NCI-H2107 treated with DMSO at 0.1 percent for 48 hours (cell line): ENCODE measurements around the gene POLR3E.

Experiments
- DNase-seq: peaks from one replicate; lab custom pipeline; 2025; ENCODE audit not compliant: unreplicated experiment; lab: John Stamatoyannopoulos, UW

The POLR3E gene

DNA sequence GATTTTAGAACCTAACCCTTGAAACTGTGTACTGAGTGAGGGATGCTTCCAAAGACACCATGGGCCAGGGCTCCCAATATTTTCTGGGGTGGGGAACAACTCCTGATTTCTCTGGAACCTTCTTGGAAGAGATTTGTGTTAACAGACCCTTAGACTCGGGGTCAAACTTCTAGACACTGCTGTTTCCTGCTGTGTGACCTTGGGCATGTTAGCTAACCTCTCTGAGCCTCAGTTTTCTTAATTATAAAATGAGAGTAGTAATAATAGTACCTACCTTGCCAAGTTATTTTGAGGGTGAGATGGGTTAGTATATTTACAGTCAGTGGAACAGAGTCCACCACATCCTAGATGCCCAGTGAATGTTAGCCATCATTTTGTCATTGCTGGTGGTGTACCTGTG, 18.8 kb downstream of the POLR3E start:
- no peak for DNase-seq

DNA sequence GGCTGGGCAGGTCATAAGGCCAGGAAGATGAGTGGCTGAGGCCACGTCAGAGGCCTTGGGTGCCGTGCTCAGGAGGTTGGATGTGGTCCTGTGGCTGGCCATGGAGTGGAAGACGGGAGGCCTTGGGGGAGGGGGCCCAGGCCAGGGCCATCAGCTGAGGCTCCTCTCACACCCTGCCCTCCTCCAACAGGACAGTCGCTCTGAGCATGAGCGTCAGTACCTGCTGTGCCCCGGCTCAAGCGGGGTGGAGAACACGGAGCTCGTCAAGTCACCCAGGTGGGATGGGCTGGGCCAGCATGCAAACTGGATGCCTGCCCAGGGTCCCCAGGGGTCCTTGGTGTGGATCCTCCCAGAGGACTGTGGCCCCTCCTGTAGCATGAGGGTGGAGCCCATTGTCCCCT, 19.2 kb downstream of the POLR3E start:
- no peak for DNase-seq

DNA sequence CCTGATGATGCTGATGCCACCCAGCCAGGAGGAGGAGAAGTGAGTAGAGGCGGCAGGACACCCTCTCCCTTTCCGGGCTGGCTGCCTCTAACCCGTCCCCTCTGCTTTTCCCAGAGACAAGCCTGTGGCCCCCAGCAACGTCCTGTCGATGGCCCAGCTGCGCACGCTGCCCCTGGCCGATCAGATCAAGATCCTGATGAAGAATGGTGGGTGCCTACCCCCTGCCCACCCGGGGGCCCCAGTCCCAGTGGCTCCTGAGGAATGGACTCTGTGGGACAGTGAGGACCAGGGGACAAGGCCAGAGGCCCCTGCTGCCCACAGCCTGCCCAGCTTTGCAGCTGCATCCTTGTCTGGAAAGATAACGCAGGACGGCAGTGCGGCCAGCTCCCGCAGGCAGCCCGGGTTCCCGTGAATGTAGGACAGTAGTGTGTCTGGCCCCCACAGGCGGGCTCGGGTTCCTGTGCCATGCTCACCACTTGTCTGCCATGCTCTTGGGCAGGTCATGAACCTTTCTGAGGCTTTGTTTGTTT, 19.9 kb downstream of the POLR3E start:
- DNase-seq, result no peak

DNA sequence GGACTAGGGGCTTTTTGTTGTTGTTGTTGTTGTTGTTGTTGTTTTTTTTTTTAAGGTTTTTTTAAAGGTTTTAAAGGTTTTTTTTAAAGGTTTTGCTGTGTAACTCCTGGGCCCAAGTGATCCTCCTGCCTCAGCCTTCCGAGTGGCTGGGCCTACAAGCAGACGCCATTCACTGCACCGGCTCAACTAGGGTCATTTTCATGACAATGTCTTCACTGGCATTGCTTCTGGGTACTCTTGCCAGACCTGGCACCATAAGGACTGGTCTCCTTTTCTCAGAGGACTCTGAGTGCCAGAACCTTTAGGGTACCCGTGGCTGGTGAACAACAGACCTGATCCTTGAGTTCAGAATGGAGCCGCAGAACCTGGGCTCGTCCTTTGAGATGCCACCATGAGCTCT, 20.4 kb downstream of the POLR3E start:
- no peak for DNase-seq

DNA sequence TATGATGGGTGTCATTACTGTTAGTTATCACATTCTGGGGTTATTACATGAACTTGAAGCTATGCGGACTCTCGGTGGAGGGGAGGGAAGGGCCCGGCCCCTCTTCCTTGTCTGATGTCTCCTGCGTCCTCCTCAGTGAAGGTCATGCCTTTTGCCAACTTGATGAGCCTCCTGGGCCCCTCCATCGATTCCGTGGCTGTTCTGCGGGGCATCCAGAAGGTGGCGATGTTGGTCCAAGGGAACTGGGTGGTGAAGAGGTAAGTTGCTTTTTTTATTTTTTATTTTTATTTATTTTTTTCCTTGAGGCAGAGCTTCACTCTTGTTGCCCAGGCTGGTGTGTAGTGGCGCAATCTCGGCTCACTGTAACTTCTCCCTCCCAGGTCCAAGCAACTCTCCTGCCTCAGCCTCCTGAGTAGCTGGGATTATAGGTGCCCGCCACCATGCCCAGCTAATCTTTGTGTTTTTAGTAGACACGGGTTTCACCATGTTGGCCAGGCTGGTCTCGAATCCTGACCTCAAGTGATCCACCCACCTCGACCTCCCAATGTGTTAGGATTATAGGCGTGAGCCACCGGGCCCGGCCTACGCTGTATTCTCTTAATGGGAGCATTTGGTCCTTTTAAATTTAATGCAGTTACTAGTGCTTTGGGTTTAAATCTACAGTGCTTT, 21.6 kb downstream of the POLR3E start:
- DNase-seq, result no peak

DNA sequence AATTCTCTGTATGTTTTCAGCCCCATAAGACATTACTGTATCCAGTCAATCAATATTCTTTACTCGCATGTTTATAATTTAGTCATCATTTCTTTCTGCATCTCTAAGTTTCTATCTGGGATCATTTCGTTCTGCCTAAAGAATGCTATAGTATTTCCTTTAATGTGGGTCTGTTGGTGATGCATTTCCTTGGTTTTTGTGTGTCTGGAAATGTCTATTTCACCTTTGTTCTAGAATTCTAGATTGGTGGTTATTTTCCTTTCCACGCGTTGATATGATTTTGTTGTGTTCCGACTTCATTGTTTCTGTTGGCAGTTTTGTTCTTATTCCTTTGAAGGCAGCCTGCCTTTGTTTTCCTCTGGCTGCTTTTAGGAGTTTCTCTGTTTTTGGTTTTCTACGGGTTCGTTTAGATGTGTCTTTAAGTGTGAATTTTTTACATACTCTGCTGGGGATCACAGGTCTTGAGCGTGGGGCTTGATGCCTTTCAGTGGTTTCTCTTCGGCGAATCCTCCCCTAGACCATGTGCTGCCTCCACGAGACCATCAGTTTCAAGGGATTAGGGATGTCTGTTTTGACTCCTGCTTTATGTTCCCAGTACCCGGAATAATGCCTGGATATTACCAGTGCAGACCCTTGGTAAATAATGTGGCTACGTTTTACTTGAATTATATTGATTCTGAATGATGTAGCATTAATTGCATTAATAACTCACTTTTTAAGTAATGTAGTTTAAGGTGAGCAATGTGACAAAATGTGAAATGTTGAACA, 23.5 kb downstream of the POLR3E start:
- DNase-seq, result no peak

DNA sequence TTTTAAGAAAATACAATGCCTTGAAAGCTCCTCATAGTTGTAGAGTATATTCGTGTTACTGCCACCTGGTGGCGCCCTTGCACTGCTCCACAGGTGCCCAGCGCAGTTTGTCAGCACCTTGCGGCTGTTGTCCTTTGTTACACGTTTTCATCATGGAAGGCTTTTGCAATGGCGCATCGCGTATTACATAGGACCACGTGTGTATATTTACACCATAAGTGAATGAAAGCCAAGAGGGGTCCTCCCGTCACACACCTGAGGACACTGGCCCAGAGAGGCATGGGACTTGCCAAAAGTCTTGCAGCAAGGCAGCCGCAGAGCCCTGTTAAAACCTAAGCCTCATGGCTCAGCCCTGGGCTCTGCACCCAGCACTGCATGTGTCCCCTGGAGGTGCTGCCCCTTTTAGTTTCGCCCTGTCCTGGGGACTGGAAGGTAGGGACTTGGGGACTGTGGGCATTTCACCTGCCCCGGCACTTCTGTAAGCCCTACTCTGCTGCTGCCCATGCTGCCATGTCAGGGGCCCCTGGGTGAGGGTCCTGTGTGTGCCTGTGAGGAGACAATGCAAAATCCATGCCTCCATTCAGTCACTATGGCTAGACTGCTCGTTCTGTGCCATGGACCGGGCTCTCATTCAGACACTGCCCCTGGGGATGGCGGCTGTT, 24.3 kb downstream of the POLR3E start:
- DNase-seq, result peak; percentile 79

DNA sequence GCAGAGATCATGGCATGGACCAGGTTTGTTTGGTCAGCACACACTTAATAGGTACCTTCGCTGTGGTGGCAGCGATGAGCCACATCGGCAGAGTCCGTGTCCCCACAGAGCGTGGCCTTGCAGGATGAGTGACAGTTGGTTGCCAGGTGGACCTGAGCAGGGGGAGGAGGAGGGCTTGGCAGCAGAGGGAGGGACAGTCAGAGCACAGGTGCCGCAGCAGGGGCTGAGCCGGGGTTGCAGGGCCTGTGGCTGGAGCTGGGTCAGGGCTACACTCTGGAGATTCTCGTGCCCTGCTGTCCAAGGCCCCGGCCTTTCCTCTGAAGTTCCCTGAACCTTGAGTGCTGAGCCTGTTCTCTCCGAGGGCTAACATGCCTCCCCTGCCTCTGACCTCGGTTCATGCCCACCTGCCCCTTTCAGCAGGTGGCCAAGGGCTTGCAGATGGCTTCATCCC, 24.8 kb downstream of the POLR3E start:
- no peak for DNase-seq

DNA sequence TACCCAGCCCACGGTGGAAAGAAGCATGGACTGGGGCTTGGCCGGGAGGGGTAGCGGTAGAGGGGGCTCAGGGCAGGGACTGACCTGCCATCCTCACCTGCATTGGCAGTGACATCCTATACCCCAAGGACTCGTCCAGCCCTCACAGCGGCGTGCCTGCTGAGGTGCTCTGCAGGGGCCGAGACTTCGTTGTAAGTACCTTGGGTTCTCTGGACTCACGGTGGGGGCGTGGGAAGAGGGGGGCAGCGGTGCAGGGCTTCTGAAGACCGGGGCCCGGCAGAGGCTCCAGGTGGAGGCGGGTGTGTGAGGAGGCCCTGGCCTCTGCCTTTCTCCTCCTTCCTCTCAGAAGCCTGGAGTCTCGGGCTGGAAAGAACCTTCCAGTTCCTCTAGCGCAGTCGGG, 25.5 kb downstream of the POLR3E start:
- DNase-seq, result no peak

DNA sequence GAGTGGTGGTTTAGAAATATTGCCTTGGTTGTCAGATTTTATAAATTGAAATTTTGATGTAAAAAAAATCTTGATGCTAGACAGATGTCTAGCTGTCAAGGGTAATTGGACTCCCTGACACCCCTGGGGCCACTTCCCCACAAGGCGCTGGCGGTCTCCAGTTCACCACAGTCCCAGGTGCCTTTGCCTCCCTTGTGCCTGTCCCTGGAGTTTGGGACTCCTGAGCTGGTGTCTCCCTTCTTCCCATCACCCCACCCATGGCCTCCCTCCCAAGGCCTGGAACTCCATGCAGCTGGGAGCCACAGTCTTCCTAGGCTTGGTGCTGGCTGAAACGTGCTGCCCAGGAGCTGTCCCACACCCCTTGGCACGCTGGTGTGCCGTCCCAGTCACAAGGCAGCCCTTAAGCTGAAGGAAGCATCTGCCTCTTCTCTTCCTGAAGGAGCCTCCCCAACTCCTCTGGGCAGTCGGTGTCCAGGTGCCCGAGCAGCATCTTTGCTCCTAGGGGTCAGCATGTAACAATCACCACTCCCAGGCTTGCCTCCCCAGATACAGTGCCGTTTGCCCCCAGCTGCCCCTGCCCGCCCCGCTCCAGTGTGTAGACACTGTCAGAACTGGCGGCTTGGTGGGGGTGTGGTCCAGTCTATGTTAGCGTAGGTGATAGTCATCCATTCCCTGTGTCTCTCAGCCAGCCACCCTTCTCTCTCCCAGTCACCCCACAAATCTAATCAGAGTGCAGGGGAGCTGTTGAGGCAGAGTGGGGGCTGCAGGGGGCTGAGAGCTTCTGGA, 26.2 kb downstream of the POLR3E start:
- no peak for DNase-seq

DNA sequence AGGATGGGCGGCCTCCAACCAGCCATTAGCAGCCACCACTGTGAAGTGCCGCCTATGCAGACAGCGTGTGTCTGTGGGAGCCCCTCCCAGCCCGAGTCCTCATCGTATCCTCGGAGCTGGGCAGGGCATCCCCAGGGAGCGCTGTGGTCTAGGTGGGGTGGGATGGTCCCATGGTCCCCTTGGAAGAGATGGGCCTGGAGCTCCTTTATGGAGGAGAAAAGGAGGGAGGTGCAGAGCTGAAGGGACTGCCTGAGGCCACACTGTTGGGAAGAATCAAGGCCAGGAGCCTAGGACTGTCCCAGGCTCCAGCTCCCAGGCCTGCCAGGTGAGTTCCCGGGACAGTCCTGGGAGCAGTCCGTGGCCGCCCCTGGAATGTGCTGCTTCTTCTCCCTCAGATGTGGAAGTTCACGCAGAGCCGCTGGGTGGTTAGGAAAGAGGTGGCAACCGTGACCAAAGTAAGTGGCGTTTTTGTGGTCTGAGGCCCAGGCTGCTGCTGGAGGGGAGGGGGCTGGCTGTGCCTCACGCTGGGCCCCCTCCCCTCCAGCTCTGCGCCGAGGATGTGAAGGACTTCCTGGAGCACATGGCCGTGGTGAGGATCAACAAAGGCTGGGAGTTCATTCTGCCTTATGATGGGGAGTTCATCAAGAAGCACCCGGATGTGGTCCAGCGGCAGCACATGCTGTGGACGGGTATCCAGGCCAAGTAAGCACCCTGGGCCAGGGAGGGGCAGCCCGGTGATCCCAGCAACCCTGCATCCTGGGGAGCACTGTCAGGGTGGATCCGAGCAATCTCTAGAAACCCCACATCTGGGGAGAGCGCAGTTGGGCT, 27.0 kb downstream of the POLR3E start:
- no peak for DNase-seq

DNA sequence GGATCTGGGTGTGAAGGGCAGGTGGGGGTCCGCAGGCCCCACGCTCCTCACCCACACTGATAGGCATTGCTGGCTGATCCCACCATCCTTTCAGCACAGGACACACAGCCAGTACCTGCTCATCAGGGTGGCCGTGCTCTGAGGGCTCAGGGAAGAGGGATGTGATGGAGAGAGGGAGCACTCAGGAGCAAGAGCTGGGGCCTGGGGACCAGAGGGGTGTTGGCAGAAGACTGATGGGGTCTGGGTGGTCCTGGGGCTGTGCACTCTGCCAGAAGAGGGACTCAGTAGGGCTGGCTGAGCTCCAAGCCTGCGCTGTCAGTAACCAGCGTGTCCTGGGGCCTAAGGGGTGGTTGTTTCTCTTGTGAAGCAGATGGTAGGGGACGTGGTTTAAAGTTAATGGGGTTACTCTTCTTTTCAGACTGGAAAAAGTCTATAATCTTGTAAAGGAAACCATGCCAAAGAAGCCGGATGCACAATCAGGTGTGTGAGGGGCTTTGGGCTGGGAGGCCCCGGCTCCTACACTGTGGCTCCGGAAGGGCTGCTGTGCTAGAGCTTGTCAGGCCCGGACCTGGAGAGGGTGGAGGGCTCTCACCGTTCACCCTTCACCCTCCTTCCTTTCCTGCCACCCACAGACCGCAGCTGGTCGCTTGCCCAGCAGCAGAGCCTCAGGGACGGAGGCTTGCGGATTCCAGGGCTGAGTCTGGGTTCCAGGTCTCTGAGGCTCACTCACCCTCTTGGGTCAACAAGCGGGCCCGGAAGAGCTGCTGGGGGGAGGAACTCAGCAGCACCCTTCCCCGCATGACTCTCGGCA, 27.8 kb downstream of the POLR3E start:
- DNase-seq, result no peak

DNA sequence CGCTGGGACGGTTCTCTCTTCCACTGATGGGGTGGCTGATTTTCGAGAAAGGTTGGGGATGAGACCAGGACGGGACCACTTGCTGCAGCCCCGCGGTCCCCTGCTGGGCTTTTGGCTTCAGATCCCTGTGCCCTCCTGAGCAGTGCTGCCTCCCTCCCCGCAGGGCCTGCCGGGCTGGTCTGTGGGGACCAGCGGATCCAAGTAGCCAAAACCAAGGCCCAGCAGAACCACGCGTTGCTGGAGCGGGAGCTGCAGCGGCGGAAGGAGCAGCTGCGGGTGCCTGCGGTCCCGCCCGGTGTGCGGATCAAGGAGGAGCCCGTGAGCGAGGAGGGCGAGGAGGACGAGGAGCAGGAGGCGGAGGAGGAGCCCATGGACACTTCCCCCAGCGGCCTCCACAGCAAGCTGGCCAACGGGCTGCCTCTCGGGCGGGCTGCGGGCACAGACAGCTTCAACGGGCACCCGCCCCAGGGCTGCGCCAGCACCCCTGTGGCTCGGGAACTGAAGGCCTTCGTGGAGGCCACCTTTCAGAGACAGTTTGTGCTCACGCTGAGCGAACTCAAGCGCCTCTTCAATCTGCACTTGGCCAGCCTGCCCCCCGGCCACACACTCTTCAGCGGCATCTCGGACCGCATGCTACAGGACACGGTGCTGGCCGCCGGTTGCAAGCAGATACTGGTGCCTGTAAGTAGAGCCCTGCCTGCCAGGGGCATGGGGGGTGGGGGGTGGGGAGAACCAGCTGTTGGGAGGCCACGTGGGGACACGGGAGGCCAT, 28.6 kb downstream of the POLR3E start:
- DNase-seq, result no peak

DNA sequence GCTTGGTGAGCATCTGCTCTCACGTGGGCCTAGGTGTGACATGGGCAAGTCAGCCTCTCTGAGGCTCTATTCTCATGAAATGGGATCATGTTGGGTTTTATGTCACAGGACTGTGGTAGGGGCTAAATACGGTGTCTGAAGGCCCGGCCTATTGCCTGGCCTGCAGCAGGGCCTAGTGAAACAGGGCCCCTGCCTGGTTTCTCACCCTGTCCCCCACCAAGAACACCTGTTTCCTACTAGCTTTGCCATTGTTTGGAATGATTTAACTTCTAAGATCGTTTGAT, 29.1 kb downstream of the POLR3E start:
- no peak for DNase-seq

DNA sequence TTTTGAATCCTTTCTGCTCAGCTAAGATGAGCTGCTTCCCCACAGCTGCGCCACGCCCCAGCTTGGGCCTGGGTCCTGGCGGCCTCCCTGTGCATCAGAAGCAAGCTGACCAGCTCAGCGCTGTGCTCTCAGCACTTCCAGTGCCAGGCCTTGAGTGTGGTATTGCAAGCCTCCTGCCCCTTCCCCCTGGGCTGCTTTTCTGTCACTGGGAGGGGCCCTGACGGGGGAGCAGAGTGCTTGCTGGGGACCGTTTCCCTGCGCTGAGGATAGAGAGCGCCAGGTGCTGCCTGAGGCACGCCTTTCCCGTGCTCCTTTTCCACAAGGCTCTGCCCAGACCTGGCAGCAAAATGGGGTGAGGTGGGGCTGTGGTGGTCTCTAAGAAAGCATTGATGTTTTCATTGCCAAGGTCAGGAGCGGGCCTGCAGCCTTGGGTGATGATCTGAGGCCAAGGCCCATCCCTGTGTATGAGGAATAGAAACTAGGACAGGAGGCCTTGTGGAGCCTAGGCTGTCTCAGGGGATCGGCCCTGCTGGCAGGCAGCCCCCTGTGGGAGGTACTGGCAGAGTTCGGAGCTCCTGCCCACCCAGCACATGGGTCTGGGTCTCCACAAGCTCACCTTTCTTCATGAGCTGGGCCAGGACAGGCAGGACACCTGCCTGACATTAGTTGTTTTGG, 29.7 kb downstream of the POLR3E start:
- no peak for DNase-seq

DNA sequence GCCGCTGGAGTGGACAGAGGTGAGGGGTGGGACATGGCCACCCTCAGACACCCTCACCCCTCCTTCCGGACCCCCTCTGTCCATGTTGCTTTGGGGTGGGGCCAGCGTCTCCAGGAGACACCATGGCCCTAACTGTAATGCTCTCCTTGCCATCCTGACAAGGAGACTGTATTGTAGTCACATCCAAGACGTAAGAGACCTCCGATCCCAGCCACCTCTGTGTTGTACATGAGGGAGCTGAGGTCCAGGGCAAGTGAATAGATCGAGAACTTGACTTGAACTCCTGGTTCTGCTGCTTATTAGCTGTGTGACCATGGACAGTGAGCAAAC, 30.2 kb downstream of the POLR3E start:
- DNase-seq, result no peak

DNA sequence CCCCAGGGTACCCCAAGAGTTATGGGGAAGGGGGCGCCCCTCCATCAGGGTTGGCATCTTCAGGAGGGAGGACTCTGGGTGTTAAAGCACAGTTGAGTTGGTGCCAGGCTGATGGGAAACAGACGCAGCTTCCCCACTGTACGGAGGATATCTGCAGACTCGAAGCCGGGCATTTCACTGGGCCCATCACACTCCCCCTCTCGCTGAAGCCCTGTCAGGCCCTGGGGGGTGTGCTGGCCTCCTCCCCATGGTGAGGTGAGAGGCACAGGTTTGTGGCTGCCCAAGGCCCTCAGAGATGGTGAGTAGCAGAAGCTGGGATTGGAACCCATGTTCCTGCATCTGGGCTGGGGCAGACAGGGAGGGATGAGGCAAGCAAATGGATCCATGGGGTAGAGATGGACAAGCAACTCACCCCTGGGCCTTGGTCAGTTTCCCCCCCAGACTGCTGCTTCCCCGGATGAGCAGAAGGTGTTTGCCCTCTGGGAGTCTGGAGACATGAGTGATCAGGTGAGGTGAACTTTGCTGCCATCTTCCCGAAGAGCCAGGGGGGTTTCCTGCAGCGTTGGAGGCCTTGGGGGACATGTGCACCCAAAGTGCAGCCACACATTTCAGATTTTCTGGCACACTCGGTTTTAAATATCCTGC, 31.0 kb downstream of the POLR3E start:
- DNase-seq, result no peak

DNA sequence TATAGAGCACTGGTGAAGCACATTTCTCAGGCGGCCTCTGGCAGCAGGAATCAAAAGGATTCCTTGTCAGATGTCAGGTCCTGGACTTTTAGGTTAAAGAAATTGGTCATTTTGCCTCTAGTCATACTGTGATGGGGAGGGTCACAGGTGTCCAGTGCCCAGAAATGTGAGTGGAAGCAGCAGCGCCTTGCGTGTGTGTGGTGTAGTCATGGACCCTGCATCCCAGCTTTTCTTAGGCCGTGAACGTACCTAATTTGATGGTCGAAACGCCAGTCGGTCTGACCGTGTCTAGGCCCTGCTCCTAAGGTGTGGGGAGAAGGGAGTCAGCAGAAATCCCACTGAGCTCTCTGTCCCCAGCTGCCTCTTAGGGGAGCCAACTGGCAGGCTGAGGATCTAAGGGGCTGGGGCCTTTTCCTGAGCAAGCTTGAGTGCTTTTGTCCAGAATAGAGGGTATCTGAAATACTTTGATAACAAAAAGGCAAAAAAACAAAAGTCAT, 32.0 kb downstream of the POLR3E start:
- no peak for DNase-seq
